Amniotic epithelial cell (primary cell): ENCODE measurements around the gene HLF.

Source experiments
- DNase-seq: peaks from one replicate; pipeline ENCODE4 v3.0.0-alpha.2; 2010; ENCODE audit warnings: low read depth

HLF gene

DNA sequence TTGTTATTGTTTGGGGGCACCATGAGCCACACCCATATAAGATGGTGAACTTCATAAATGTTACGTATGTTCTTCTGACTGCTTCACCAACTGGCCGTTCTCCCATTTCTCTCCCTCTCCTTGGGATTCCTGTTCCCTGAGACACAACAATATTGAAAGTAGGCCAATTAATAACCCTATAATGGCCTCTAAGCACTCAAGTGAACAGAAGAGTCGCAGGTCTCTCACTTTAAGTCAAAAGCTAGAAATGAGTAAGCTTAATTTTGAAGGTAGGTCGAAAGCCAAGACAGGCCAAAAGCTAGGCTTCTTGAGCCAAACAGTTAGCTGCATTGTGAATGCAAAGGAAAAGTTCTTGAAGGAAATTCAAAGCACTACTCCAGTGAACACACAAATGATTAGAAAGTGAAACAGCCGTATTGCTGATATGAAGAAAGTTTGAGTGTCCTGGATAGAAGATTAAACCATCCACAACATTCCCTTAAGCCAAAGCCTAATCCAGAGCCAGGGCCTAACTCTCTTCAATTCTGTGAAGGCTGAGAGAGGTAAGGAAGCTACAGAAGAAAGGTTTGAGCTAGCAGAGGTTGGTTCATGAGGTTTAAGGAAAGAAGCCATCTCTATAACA lies 25.8 kb downstream of the HLF start:
- DNase-seq = no peak

DNA sequence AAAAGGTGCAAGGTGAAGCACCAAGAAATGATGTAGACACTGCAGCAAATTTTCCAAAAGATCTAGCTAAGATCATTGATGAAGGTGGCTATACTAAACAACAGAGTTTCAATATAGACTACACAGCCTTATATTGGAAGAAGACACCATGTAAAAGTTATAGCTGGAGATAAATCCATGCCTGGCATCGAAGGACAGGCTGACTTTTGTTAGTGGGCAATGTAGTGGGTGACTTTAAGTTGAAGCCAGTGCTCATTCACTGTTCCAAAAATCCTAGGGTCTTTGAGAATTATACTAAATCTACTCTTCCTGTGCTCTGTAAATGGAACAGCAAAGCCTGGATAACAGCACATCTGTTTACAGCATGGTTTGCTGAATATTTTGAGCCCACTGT lies 26.4 kb downstream of the HLF start:
- DNase-seq = no peak

DNA sequence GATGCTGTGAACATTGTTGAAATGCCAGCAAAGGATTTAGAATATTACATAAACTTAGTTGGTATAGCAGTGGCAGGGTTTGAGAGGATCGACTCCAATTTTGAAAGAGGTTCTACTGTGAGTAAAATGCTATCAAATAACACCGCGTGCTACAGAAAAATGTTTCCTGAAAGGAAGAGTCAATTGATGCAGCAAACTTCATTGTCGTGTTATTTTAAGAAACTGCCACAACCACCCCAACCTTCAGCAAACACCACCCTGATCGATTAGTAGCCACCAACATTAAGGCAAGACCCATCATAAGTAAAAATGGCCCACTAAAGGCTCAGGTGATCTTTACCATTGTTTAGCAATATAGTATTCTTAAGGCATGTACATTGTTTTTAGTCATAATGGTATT lies 27.3 kb downstream of the HLF start:
- DNase-seq = no peak

GRCh38 chr17:55294042-55294751 lies 29.4 kb downstream of the HLF start:
- DNase-seq = no peak

DNA sequence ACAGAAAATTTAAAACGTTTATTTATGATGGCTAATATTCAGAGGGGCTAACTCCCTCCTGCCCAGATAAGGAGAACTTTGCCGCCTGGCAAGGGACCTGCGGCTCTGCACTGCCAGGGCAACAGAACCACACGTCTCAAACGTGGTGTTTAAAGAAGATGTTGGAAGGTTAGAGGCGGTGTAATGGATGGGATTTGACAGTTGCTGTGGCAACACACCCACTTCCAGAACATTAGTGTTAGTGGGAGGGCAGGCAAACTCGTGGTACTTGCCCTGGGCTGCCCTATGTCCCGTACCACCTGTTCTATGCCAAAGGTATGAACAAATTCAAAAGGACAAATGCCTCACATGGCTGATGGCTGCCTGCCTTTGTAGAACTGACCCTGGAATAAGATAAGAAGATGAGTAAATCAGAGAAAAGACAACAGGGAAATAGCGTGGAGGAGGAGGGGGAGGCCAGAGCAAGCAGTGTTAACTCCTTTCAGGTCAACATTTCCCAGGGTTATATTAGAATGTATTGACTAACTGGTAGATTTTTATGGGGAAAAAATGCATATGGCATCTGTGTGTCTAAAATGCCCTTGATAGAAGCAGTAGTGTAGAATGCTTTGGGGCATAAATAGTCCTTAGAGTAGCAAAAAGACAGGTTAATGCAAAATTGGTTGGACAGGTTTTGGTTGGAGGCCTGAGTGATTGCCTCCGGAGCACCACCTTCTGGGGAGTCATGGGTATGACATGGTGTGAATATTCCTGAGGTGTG lies 30.8 kb downstream of the HLF start:
- peak; percentile 37 for DNase-seq

- no peak for DNase-seq
Observed at GRCh38 chr17:55296171-55296695, 31.5 kb downstream of the HLF start.

DNA sequence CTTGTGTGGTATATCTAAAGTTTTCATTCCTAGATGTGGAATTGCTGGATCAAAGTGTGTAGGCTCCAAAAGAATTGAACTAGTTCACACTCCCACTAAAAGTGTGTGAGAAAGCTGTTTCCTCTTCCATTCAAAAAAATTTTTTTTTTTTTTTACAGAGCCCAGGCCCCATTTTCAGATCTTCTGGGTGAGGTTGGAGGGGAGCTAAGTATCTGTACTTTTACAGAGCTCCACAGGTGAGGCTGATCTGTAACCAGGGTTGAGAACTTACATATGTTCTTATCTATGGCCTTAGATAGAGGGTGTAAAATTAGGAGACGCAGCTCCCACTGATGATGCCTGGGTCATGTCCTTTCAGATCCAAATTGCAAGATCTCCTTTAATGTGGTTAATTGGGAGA lies 31.9 kb downstream of the HLF start:
- no peak for DNase-seq

DNA sequence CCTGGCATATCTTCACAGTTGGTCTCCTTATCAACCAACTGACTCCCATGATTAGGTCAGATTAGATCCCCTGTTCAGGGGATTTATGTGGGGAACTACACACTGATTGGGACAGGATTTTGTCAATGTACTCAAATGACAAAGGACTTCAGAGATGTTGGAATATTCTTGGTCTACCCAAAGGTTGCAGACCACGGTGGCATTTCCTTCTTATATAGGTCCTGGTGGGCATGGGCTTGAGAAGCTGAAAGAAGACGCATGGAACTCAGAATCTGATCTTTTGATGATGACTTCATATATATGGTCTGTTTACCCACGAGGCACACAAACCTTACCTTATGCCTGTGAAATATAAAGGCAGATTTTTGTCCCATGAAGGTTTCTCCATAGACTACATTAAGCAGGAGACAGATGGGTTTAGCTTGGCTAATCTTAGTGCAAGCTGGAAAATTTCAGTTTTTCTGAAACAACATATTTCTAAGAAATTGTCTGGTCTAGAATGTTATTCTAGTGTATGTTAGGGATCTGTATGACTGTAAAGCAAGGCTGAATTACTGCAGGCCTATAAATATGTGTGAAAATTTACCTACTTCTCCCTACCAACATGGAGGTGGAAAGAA lies 33.5 kb downstream of the HLF start:
- DNase-seq = no peak

- DNase-seq = no peak
Observed at GRCh38 chr17:55299162-55299838, 34.5 kb downstream of the HLF start.

DNA sequence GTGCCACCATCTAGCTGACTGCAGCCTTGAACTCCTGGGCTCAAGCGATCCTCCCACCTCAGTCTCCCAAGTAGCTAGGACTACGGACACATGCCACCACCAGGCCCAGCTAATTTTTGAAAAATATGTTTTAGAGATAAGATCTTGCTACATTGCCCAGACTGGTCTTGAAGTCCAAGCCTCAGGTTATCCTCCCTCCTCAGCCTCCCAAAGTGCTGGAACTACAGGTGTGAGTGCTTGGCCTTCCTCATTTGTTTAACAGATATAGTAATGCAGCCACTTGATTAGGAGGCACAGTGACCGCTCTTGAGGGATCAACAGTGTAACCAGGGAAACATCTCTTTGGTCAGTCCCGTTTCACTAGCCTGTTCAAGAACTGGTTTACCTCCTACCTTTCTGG lies 35.1 kb downstream of the HLF start:
- DNase-seq = no peak

DNA sequence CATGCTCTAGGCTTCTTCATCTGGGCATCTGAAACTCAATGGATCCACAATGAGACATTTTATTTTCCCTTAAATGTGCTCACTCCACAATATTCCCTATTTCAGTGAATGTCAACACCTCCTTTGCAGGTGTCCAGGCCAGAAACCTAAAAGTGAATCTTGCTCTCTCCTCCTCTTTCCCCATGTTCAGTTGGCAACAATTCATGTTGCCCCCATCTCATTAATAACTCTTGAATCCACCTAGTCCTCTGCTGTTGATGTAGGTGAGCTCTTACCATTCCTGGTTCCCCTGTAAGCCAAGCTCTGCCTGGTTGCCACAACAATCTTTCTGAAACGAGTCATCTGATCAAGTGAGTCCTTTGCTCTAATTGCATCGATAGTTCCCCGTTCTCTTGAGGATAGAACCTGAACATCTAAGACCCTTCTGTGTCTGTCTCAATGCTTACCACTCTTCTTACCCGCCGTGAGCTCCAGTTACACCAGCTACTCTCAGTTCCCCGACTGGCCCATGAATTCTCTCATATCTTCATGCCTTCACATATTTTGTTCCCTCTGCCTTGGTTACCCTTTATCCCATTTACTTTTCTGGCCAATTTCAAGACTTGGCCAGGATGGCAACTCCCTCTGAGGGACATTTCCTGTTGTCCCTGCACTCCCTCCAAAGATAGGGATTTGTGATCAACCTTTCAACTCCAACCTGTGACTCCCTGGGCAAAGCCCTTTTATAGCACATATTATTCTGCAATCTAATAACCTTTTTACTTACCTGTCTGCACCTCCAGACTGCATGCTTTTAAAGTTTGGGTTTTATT lies 35.9 kb downstream of the HLF start:
- no peak for DNase-seq

GRCh38 chr17:55301521-55302406 lies 37.0 kb downstream of the HLF start:
- DNase-seq = peak; percentile 15

DNA sequence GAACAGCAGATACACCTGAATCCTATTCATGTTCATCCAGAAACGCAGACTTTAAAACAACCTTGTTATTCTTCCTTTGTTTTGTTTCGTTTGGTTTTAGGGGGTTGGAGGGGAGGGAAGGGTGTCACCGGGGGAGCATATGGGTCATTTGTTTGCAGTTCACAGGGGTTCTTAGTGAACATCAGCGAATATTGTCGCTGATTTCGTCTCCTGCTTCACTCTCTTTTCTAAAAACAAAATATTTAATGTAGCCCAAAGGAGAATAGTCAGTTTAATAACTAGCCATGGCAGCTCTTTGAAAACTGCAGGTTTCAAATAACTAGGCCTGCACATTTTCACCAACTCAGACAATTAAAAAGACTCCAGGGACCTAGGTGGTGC lies 37.6 kb downstream of the HLF start:
- no peak for DNase-seq

DNA sequence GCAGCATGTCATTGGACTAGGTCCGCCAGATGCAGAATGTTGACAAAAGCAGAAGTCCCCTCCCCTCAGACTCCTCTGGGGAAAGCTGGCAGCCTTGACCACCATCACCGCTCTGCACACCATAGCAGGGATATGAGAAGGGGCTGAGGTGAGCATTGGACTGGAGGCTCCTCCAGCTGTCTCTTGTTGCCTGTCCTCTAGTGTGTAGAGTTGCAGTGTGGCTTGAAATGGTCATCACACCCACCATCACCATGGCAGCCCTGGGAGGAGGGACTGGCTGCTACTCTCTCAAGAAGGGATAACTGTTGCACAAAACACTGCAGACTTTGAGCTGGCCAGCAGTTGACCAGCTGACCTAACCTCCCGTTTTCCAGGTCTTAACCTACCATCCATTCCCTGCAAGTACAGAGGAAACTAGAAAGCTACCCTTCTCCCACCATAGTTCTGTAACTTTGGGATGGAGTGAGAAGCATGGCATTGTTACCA lies 38.3 kb downstream of the HLF start:
- no peak for DNase-seq

GRCh38 chr17:55303701-55304145 lies 39.0 kb downstream of the HLF start:
- DNase-seq = peak; percentile 64

GRCh38 chr17:55304171-55304859 lies 39.6 kb downstream of the HLF start:
- DNase-seq = no peak

DNA sequence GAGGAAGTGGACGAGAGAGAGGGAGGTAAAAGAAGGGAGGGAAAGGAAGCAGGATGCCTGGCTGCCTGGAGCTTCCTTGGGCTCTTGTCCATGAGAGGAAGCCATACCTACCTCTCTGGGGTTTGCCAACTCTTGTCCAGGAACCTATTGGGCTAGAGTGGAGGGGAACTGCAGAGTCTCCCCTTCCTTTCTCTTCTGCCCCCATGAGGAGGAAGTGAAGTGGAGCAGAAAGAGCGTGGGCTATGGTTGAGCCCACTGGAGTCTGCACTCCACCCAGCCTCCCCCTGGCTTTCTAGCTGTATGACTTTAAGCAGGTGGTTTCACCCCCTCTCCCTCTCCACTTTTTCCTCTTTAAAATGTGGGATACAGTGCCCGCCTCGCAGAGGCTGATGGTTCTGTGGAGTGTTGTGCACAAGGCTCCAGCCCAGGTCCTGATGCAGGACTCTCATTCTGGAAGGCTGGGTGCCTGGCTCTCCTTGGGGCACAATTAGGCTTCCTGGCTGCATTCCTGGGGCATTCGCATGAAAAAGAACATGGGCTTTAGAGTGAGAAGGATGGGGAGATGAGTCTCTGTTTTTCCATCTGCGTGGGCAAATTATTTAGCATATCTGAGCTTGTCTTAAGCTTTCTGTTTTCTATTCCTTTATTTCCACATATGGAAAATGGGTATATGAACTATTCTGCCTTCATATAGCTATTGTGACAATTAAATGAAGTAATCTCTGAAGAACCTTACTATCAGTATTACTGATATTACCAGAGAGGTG lies 40.7 kb downstream of the HLF start:
- DNase-seq = no peak

DNA sequence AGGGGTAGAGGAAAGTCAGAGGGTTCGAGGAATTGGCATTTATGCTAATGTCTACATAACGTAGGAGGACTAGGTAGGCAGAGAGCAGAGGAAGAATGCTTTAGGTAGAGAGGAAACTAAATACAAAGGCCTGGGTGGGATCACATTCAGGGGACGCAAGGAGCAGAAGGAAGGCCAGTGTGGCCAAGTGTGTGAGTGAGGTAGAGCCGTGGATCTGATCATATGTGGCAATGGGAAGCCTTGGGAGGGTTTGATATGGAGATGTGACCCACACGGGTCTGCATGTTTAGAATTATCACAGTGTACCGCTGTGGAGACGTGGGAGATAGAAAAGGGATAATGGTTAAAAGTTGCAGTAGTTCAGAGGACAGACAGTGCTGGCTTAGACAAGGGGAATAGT lies 43.1 kb downstream of the HLF start:
- DNase-seq = no peak
